ENCODE data around the gene C14orf180.
"Not testable (repeated sequence)": the region's sequence is repeated elsewhere in the genome, so short reads cannot be mapped to it uniquely, and the experiment has no call there.

C14orf180 gene

DNA sequence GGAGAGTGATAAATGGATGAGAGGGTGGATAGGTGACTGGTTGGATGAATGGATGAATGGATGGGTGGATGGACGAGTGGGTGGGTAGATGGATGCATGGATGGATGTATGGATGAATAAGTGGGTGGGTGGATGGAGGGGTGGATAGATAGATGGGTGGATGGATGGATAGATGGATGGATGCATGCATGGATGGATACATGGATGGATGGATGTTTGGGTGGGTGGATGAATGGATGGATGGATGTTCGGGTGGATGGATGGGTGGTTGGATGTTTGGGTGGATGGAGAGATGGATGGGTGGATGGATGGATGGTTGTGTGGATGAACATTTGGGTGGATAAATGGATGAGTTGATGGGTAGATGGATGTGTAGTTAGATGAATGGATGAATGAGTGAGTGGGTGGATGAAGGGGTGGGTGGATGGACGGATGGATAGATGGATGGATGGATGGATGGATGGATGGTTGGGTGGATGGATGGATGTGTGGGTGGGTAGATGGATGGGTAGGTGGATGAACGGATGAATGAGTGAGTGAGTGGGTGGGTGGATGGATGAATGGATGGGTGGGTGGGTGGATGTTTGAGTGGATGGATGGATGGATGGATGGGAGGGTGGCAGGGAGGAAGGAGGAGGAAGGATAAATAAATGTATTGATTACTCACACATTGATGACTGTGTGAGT is 34.7 kb downstream of the C14orf180 start:
- Mint-ChIP-seq H3K9me3 (ENCODE audit: low read depth) (no peaks in the 10 kb centered on the region), H3K4me1 (ENCODE audit: low read depth) (peaks cover under 1% of the 10 kb centered on the region), H3K4me3 (no peak overlapping the region), H3K27me3 (peaks cover 17% of the 10 kb centered on the region), H3K36me3 (no peaks in the 10 kb centered on the region), H3K27ac (no peak overlapping the region)

DNA sequence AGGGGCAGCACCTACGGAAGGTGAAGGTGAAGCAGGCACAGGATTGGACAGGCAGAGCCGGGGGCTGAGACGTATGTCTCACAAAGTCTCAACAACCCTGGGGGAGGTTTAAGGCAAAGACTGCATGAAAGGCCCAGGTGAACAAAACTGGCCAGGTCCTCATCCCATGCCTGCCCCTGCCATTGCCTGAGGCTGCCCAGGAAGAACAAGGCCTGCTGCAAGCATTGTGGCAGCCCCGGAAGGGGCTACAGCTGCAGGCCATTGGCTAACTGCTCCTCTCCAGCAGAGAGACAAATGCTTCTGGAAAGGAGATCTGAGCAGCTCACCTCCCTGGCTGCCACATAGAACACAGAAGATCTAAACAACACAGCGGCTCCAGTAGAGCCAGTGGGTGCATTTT is 45.4 kb downstream of the C14orf180 start:
- H3K36me3 Mint-ChIP-seq: peaks cover 13% of the 10 kb centered on the region
- H3K27me3 Mint-ChIP-seq: peaks cover 20% of the 10 kb centered on the region
- H3K27ac Mint-ChIP-seq: no peak overlapping the region
- H3K4me3 Mint-ChIP-seq: no peak overlapping the region
- H3K4me1 Mint-ChIP-seq (ENCODE audit: low read depth): no peaks in the 10 kb centered on the region
- H3K9me3 Mint-ChIP-seq (ENCODE audit: low read depth): peaks cover 17% of the 10 kb centered on the region

DNA sequence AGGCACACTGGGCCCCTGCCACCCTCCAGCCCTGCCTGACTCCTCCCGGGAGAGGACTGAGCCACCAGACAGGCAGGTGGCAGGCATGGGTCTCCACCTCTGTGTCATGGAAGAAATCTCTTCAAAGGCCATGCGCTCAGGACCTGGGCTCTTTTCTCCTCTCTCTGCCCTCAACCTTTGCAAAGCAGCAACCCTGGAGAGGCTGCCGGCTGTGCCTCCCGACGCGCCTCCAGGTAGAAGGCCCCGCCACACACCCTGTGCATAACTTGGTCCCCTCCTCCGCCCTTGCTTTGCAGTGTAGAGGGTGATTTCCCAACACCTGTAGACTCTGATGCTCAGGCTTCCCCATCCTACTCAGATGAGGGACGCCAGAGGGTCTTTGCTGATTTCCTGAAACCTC is 53.2 kb downstream of the C14orf180 start:
- H3K9me3 Mint-ChIP-seq (ENCODE audit: low read depth): peaks cover 8% of the 10 kb centered on the region
- H3K27me3 Mint-ChIP-seq: peaks cover 3% of the 10 kb centered on the region
- H3K27ac Mint-ChIP-seq: no peak overlapping the region
- no peak overlapping the region for H3K4me3 Mint-ChIP-seq
- H3K4me1 Mint-ChIP-seq (ENCODE audit: low read depth): no peaks in the 10 kb centered on the region
- H3K36me3 Mint-ChIP-seq: peaks cover 10% of the 10 kb centered on the region

DNA sequence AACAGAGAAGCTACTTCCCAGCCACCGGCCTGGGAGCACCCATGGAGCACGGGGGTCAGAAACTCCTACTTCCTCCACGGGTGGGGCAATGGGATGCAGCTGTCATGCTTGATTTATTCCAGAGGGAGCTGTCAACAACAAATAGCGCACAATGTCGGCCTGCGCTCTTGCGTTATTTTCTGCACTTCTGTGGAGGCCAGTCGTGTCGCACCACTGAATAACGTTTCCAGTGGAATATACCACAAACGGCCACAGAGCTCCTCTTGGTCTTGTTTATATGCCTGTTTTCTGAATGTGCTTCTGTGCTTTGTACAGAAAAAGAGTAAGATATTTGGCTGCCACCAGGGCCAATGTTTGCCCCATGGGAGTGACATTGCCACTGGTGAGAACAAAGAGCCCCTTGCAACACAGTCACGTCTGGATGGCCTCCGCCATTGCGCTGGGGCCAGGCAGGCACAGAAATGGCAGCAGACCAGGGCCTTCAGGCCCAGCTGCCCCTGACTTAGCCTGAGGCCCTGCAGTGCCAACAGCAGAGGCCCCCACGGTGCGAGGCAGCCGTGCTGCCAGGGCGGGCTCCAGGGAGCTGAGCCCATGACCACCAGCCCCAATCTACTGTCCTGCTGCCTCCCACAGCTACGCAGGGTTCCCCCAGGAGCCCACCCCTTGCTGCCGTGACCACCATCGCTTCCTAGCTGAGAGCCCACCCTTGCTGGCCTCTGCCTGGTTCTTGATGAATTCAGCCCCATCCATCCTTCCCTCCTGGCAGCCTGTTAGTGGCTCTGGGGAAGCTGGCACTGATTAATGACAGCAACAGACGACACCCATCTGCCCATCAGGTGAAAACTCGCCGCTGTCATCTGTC is 53.9 kb downstream of the C14orf180 start:
- no peaks in the 10 kb centered on the region for H3K4me1 Mint-ChIP-seq (ENCODE audit: low read depth)
- peaks cover 5% of the 10 kb centered on the region for H3K36me3 Mint-ChIP-seq
- H3K9me3 Mint-ChIP-seq (ENCODE audit: low read depth): peaks cover 3% of the 10 kb centered on the region
- H3K4me3 Mint-ChIP-seq: no peak overlapping the region
- H3K27ac Mint-ChIP-seq: no peak overlapping the region
- peaks cover 6% of the 10 kb centered on the region for H3K27me3 Mint-ChIP-seq

DNA sequence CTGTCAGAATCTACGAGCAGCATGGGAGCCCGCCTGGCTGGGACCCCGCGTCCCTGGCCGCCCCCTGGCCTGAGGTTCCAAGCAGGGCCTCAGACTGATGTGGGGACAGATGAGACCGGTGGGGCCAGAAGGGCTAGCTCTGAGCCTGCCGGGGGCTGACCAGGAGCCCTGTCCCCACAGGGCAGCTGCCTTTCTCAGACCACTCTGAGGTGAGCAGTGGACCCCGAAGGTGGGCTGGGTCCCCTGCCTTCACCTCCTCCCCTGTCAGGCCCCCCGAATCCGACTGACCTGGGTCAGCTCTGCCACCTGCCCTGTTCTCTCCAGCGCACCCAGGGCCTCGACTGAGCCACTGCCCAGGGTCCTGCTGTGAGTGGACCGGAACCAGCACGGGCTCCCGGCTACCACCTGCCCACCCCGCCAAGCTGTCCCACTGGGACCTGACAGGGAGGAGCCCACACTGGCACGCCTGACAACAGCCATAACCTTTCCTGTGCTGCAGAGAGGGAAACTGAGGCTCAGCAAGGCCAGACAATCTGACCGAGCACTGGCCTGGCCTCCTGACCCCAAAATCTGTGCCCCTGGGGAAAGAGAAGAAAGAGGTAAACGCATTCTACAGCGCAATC is 54.7 kb downstream of the C14orf180 start:
- no peak overlapping the region for H3K27ac Mint-ChIP-seq
- no peaks in the 10 kb centered on the region for H3K4me1 Mint-ChIP-seq (ENCODE audit: low read depth)
- H3K9me3 Mint-ChIP-seq (ENCODE audit: low read depth): no peaks in the 10 kb centered on the region
- peaks cover 1% of the 10 kb centered on the region for H3K36me3 Mint-ChIP-seq
- no peak overlapping the region for H3K4me3 Mint-ChIP-seq
- H3K27me3 Mint-ChIP-seq: peaks cover 5% of the 10 kb centered on the region

DNA sequence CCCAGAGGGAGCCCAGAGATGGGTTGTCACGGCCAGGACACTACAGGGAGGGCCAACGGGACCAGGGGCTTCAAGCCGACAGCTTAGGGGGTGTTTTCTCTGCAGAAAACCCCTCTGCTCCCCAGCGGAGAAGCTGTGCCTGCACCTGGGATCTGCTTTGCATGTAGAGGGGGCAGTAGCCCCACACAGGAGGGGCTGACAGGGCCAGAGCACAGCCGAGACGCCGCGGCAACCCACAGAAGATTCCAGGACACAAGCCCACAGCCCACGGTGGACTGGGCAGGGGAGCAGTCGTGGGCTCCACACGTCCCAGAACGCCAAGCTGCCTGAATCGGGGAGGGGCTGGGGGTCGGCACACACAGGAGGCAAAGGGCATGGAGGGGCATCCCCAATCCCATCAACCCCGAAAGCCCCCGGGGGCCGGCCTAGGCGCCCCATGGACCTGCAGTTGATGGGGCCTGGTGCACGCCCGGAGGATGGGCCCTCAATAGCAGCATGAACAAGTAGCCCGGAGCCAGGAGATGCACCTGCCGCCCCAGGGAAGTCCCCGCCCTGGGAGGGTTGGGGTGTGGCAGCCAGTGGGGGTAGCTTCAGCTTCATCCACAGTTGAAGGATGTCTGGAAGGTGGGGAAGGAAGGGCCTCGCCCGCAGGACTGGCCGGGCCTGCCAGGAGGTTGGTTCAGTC is 55.5 kb downstream of the C14orf180 start:
- Mint-ChIP-seq H3K4me1 (ENCODE audit: low read depth) (no peaks in the 10 kb centered on the region), H3K4me3 (no peak overlapping the region), H3K36me3 (no peaks in the 10 kb centered on the region), H3K27me3 (peaks cover 5% of the 10 kb centered on the region), H3K27ac (no peak overlapping the region), H3K9me3 (ENCODE audit: low read depth) (no peaks in the 10 kb centered on the region)

DNA sequence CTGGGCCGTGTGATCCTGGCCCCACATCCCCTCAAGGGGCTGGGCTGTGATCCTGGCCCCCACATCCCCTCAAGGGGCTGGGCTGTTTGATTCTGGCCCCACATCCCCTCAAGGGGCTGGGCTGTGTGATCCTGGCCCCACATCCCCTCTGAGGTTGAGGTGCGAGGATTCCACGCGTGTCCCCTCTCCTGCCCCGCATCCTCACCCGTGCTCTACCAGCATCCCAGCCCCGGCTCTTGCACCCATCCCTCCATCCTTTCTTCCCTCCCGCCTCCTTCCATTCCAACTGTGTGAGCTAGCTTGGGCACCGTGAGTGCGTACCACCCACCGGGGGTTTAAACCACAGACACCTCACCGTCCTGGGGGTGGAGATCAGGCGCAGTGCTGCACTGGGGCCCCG is 56.2 kb downstream of the C14orf180 start:
- H3K27me3 Mint-ChIP-seq: peaks cover 5% of the 10 kb centered on the region
- no peak overlapping the region for H3K27ac Mint-ChIP-seq
- no peaks in the 10 kb centered on the region for H3K4me1 Mint-ChIP-seq (ENCODE audit: low read depth)
- no peaks in the 10 kb centered on the region for H3K36me3 Mint-ChIP-seq
- no peak overlapping the region for H3K4me3 Mint-ChIP-seq
- H3K9me3 Mint-ChIP-seq (ENCODE audit: low read depth): no peaks in the 10 kb centered on the region

DNA sequence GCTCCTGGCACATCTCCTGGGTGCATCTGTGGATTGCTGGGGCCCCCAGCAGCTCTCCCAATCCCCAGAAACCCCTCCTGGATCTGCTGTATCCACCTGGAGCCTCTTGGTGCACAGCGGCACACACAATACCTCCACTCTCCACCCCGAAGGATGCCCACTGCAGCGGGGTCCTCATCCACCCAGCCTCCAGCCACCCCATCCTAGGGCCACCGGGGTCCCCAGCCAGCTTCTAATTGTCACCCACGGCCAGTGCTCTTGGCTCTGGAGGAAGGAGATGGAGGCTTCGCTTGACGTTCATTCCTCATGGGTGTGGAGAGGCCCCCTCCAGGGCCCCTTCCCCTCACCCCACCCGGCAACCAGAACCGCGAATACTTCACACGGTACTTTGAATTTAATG is 56.6 kb downstream of the C14orf180 start:
- peaks cover 5% of the 10 kb centered on the region for H3K27me3 Mint-ChIP-seq
- H3K4me1 Mint-ChIP-seq (ENCODE audit: low read depth): no peaks in the 10 kb centered on the region
- no peaks in the 10 kb centered on the region for H3K36me3 Mint-ChIP-seq
- H3K4me3 Mint-ChIP-seq: no peak overlapping the region
- no peaks in the 10 kb centered on the region for H3K9me3 Mint-ChIP-seq (ENCODE audit: low read depth)
- no peak overlapping the region for H3K27ac Mint-ChIP-seq

DNA sequence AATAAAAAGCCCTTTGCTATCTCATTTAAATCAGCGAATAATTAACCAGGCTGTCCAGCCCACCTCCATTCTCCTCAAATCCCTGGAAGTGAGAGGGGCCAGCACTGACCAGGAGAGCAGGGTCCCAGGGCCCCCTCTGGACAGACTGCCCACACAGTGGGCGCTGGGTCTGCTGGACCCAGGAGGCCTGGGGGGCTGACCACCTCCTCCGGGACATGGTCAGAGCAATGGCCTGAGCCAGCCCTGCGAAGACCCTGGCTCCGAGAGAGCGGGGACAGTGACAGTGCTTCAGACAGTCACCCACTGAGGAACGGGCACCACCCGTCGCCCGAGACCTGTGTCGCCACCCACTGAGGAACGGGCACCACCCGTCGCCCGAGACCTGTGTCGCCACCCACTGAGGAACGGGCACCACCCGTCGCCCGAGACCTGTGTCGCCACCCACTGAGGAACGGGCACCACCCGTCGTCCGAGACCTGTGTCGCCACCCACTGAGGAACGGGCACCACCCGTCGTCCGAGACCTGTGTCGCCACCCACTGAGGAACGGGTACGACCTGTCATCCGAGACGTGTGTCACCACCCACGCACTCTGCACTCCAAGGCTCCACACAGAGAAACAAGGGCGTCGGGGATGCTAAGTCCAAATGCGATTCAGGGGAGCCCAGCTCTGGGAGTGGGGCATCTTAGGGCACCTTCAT is 57.4 kb downstream of the C14orf180 start:
- H3K27ac Mint-ChIP-seq; H3K36me3 Mint-ChIP-seq; H3K4me1 Mint-ChIP-seq (ENCODE audit: low read depth); H3K9me3 Mint-ChIP-seq (ENCODE audit: low read depth); H3K4me3 Mint-ChIP-seq; H3K27me3 Mint-ChIP-seq: not testable (repeated sequence)

DNA sequence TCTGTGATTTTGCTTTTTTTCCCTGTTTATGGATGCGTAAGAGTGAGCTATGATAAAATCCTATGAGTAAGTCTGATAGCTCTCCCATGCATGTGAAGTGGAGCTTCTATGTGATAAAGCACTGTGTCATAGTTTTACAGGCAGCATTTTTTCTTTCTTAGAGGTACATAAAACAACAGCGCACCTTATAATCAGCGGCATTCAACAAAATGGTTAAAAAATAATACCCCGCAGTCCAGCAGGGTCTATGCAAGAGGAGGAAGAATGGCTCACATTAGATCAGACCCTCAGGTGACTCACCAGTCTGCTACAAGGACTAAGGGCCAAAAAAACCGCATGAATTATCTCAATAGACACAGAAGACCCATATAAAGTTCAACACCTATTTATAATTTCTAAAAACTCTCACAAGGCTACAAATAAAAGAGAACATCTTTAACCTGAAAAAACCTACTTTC is 58.0 kb downstream of the C14orf180 start:
- H3K27me3 Mint-ChIP-seq: peaks cover 5% of the 10 kb centered on the region
- no peaks in the 10 kb centered on the region for H3K36me3 Mint-ChIP-seq
- no peaks in the 10 kb centered on the region for H3K9me3 Mint-ChIP-seq (ENCODE audit: low read depth)
- H3K4me1 Mint-ChIP-seq (ENCODE audit: low read depth): no peaks in the 10 kb centered on the region
- H3K27ac Mint-ChIP-seq: no peak overlapping the region
- H3K4me3 Mint-ChIP-seq: no peak overlapping the region

DNA sequence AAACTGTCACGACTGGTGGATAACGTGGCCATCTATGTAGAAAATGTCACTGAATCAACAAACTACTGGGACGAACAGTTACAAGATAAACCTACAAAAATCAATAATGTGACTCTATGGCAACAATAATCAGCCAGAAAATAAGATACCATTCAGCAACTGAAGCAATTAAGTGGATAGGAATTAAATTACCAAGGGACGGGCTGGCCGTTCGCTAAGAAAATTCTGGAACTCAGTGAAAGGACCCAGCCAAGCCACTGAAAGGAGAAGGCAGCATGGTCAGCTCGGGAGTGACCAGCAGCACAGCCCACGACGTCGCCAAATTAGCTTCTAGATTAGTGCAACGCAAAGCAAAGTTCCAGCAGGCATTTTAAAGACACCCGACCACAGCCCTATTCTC is 58.6 kb downstream of the C14orf180 start:
- Mint-ChIP-seq H3K27me3 (peaks cover 5% of the 10 kb centered on the region), H3K4me3 (no peak overlapping the region), H3K9me3 (ENCODE audit: low read depth) (no peaks in the 10 kb centered on the region)

DNA sequence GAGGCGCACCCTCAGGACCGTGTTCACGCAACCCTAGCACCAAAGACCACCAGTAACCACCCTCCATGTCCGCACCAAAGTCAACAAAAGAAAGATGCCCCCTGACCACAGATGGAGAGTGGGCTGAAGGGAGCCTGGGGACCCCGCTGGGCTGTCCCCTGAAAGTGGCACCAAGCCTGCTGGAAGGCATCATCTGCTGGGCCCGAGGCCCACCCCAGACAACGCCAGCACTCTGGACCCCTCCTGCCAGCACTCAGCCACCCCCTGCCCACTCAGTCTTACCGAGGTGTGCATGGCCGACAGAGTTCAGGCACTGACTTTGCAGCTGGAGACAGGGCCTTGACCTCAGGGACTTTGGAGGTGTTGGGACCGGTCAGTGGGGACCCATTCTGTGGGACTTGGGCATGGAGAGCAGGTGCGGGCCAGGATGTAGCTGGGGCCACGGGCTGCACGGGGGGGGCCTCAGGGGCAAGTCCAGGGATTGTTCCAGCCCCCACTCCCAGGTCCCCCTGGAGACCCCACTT is 59.4 kb downstream of the C14orf180 start:
- Mint-ChIP-seq H3K27me3 (peaks cover 5% of the 10 kb centered on the region), H3K4me1 (ENCODE audit: low read depth) (no peaks in the 10 kb centered on the region), H3K36me3 (no peaks in the 10 kb centered on the region), H3K9me3 (ENCODE audit: low read depth) (no peaks in the 10 kb centered on the region), H3K4me3 (no peak overlapping the region), H3K27ac (no peak overlapping the region)

More for the DNA sequence above, 58.6 kb downstream of the C14orf180 start:
- Mint-ChIP-seq H3K27ac (no peak overlapping the region), H3K36me3 (no peaks in the 10 kb centered on the region), H3K4me1 (ENCODE audit: low read depth) (no peaks in the 10 kb centered on the region)

DNA sequence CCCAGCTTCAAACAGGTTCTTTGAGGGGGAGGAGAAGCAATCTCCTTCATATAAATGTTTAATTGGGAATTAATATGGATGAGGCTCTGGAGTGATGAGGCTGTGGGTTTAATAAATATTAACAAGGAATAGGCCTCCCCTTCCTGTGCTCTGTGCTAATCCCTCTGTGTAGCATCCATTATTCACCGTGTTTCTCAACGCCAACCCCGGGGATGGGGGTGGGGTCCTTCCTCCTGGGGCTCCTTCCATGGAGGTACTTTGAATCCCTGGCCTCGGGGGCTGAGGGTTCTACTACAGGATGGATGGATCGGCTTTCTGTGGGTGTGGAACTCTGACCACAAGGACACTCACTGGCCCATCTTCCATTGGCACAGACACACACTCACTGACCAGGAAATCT is 59.9 kb downstream of the C14orf180 start:
- no peaks in the 10 kb centered on the region for H3K4me1 Mint-ChIP-seq (ENCODE audit: low read depth)
- no peak overlapping the region for H3K4me3 Mint-ChIP-seq
- H3K27me3 Mint-ChIP-seq: peaks cover 5% of the 10 kb centered on the region
- no peak overlapping the region for H3K27ac Mint-ChIP-seq
- H3K36me3 Mint-ChIP-seq: no peaks in the 10 kb centered on the region
- H3K9me3 Mint-ChIP-seq (ENCODE audit: low read depth): no peaks in the 10 kb centered on the region

All from activated naive CD8-positive, alpha-beta T cell (primary cell).